Erythroblast (primary cell): ENCODE measurements around the gene GABRR3.
"Not testable (repeated sequence)": the region's sequence is repeated elsewhere in the genome, so short reads cannot be mapped to it uniquely, and the experiment has no call there.

Experiments
- DNase-seq, 2 experiments: peaks; one replicate each; lab custom pipeline; 2025; lab: John Stamatoyannopoulos, UW
- GATA1 ChIP-seq: IDR thresholded peaks from 2 replicates; pipeline ENCODE4 v1.6.1; 2011; ENCODE audit warnings: low read depth, mild to moderate bottlenecking, control low read depth, low read length, moderate library complexity
- POLR2A ChIP-seq: IDR thresholded peaks from 2 replicates; pipeline ENCODE4 v1.6.1; 2011; ENCODE audit warnings: mild to moderate bottlenecking, low read length

GABRR3 gene

GRCh38 chr3:98012979-98013378 lies 22.1 kb downstream of the GABRR3 start:
- no peak for DNase-seq
- TF ChIP-seq POLR2A (no peak), GATA1 (no peak)

GRCh38 chr3:98010883-98011449 lies 24.1 kb downstream of the GABRR3 start:
- DNase-seq, result not testable (repeated sequence)

- DNase-seq, result no peak
- TF ChIP-seq GATA1 (no peak), POLR2A (no peak)
Measured at GRCh38 chr3:98010194-98010882, 24.8 kb downstream of the GABRR3 start.

- no peak for TF ChIP-seq POLR2A
- no peak for DNase-seq
Measured at GRCh38 chr3:98008855-98009254, 26.3 kb downstream of the GABRR3 start.

GRCh38 chr3:98005438-98005837 lies 29.7 kb downstream of the GABRR3 start:
- DNase-seq, result no peak
- TF ChIP-seq GATA1, result no peak
- no peak for TF ChIP-seq POLR2A

- DNase-seq, result no peak
- TF ChIP-seq GATA1 (no peak), POLR2A (no peak)
Measured at GRCh38 chr3:98004721-98005120, 30.4 kb downstream of the GABRR3 start.

- DNase-seq, result no peak
- TF ChIP-seq GATA1, result no peak
- TF ChIP-seq POLR2A, result no peak
Measured at GRCh38 chr3:98003306-98003969, 31.7 kb downstream of the GABRR3 start.

GRCh38 chr3:98002717-98003116 lies 32.4 kb downstream of the GABRR3 start:
- TF ChIP-seq POLR2A (no peak), GATA1 (no peak)
- DNase-seq, result no peak

- TF ChIP-seq POLR2A (no peak), GATA1 (no peak)
- no peak for DNase-seq
Measured at GRCh38 chr3:97999994-98000393, 35.1 kb downstream of the GABRR3 start.

GRCh38 chr3:97999103-97999502 lies 36.0 kb downstream of the GABRR3 start:
- no peak for DNase-seq
- TF ChIP-seq GATA1 (no peak), POLR2A (no peak)

- TF ChIP-seq POLR2A (no peak), GATA1 (no peak)
- DNase-seq, result no peak
Measured at GRCh38 chr3:97996988-97997387, 38.1 kb downstream of the GABRR3 start.

- TF ChIP-seq GATA1 (no peak), POLR2A (no peak)
- no peak for DNase-seq
Measured at GRCh38 chr3:97994328-97994945, 40.7 kb downstream of the GABRR3 start.

- DNase-seq, result no peak
- TF ChIP-seq GATA1, result no peak
- TF ChIP-seq POLR2A, result no peak
Measured at GRCh38 chr3:97993526-97993925, 41.6 kb downstream of the GABRR3 start.

- no peak for DNase-seq
- no peak for TF ChIP-seq POLR2A
- no peak for TF ChIP-seq GATA1
Measured at GRCh38 chr3:97992547-97993173, 42.5 kb downstream of the GABRR3 start.
